ENCODE data around the gene AAMDC.
"Not testable (repeated sequence)": the region's sequence is repeated elsewhere in the genome, so short reads cannot be mapped to it uniquely, and the experiment has no call there.

GRCh38 chr11:77913608-77914306 is 92.8 kb downstream of the AAMDC start:
- TF ChIP-seq CTCF (tag by site-specific recombination; IDR thresholded peaks at IDR 0.05); ZBTB49 (tag by site-specific recombination; IDR thresholded peaks at IDR 0.05; ENCODE audit: low read depth); RBAK (tag by site-specific recombination; IDR thresholded peaks at IDR 0.05); ZNF202 (tag by site-specific recombination; IDR thresholded peaks at IDR 0.05; ENCODE audit: borderline replicate concordance); ZNF768 (tag by site-specific recombination; IDR thresholded peaks at IDR 0.05); ZNF571 (tag by site-specific recombination; IDR thresholded peaks at IDR 0.05); REST (tag by site-specific recombination; IDR thresholded peaks at IDR 0.05); ZNF76 (tag by site-specific recombination; IDR thresholded peaks at IDR 0.05; ENCODE audit: borderline replicate concordance, low read depth); ZNF350 (tag by site-specific recombination; IDR thresholded peaks at IDR 0.05); ZNF311 (tag by site-specific recombination; IDR thresholded peaks at IDR 0.05; ENCODE audit: borderline replicate concordance); ZNF510 (tag by site-specific recombination; IDR thresholded peaks at IDR 0.05; ENCODE audit: insufficient replicate concordance); ZBTB44 (tag by site-specific recombination; IDR thresholded peaks at IDR 0.05): not testable (repeated sequence)
